HG03521 (cell line): ENCODE data around the gene SVEP1.

Experiments
- ATAC-seq: cut with Tn5 transposase; IDR thresholded peaks from one replicate; pipeline ENCODE4 v1.9.1; 2021; ENCODE audit warnings: mild to moderate bottlenecking, moderate library complexity; ENCODE audit not compliant: unreplicated experiment

Gene SVEP1

DNA sequence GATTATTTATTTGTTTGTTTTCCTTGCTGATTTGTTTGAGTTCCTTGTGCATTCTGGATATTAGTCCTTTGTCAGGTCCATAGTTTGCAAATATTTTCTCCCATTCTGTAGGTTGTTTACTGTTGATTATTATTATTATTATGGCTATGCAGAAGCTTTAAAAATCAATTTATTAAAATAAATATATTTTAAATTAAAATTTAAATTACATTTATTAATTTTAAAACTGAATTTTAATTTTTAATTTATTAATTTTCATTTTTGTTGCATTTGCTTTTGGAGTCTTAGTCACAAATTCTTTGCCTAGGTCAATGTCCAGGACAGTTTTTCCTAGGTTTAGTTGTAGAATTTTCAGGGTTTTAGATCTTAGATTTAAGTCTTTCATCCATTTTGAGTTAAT lies 50.9 kb downstream of the SVEP1 start:
- ATAC-seq: no peak

GRCh38 chr9:110526426-110526825 lies 53.1 kb downstream of the SVEP1 start:
- no peak for ATAC-seq

DNA sequence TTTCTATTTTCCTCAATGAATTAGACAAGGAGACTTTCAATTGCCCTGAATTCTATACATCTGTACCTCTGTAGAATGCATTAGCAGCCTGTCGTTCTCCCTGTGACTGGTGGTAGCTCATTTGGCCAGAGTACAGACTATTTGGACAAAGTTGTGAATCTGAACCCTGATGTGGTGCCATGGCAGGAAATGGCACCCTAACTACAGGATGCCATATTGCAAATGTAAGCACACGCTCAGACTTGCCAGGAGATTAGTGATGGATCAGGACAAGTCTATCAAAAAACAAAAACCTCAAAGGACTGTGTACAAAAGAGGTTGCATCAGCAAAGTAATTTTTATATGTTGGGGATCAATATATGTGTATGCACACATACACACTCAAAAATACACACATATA lies 58.3 kb downstream of the SVEP1 start:
- ATAC-seq: no peak

- no peak for ATAC-seq
Measured at GRCh38 chr9:110520120-110520701, 59.3 kb downstream of the SVEP1 start.

- no peak for ATAC-seq
Measured at GRCh38 chr9:110517483-110517882, 62.1 kb downstream of the SVEP1 start.

- ATAC-seq: no peak
Measured at GRCh38 chr9:110514897-110515296, 64.6 kb downstream of the SVEP1 start.

GRCh38 chr9:110512817-110513216 lies 66.7 kb downstream of the SVEP1 start:
- ATAC-seq: no peak

- no peak for ATAC-seq
Measured at GRCh38 chr9:110509792-110510191, 69.7 kb downstream of the SVEP1 start.

- no peak for ATAC-seq
Measured at GRCh38 chr9:110502842-110503241, 76.7 kb downstream of the SVEP1 start.

DNA sequence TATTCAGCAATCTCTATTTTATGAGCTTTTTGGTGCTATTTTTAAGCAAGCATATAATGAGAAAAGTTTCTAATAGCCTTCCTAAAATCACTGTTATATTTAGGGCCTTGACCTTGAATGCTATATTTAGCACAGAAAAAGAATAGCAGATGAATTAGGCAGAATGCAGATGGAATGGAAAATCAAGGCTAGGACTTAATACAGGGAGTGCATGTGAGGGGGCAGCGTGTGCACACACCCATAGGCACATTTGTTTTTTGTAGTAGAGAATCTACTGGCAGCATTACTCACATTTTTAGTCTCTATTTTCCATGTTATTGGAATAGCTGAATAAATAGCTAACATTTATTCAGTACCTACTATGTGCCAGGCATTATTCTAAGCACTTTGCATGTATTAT lies 79.9 kb downstream of the SVEP1 start:
- no peak for ATAC-seq

- ATAC-seq: no peak
Measured at GRCh38 chr9:110487196-110487595, 92.3 kb downstream of the SVEP1 start.

GRCh38 chr9:110486218-110486617 lies 93.3 kb downstream of the SVEP1 start:
- no peak for ATAC-seq

DNA sequence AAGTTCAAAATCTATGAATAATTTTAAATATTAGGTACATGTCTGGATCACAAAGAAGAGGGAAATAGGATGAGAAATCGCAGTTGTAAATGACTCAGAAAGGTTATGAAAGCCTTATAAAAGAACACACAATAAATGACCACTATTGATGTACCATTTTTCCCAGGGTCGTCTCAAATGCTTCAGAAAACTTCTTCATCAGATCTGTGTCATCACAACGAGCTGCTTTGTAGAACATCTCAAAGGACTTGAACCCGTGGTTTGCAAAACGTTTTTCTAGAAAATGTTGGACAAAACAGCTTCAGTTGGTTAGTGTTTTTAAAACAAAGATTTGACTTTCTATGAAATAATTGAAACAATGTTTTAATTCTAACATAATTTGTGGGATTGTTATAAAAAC lies 100.1 kb downstream of the SVEP1 start:
- ATAC-seq: no peak

DNA sequence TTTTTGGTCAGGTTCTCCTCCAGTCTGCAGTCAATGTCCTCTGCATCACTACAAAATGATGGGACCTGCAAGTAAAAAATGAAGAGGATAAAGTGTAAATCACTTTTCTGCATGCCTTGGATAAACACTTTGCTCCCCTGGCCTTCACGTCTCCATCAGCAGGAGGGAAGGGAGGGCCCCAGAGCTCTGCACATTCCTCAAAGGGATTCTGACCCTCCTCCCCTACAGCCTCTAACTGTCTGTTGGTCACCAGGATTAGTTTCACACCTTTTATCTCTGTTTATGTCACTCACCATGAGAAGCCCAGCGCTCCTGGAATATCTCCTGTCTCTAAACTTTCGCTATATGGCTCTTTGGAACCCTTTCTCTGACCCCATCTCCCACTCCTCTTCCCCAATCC lies 103.3 kb downstream of the SVEP1 start:
- no peak for ATAC-seq

GRCh38 chr9:110472111-110472510 lies 107.4 kb downstream of the SVEP1 start:
- ATAC-seq: no peak

DNA sequence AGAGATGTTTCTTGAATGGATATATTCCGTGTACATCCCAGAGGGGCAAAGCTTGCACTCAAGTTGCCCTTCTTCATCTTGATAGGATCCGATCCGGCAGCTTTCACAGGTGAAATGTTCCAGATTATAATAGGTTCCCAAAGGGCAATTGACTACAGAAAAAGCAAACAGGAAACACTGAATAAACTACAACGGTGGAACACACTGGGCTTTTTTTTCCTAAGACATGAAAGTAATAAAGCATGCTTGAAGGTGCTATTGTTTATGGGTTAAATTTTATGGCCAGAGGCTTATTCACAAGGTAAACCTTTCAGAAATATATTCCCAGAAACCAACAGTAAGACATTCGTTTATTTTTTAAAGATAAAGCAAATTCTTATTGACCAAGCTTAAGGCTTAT lies 110.6 kb downstream of the SVEP1 start:
- no peak for ATAC-seq

GRCh38 chr9:110465190-110465589 lies 114.4 kb downstream of the SVEP1 start:
- no peak for ATAC-seq

DNA sequence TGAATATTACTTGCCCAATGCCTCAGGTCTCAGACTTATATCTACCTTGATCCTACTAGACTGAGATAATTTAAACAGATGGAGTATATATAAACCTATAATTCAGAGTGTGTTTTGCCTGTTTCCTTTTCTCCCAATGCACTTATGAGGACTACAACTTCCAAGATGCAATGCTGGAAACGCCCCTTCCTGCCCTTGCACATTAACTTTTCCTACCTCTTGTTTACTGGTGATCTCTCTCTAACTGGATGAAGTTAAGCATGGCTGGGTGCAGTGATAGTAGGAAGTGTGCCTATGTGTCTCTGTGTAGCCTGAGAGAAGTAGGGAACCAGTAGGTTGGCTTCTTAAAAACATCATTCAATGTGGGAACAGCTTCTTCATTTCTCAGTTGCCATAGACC lies 115.2 kb downstream of the SVEP1 start:
- no peak for ATAC-seq

DNA sequence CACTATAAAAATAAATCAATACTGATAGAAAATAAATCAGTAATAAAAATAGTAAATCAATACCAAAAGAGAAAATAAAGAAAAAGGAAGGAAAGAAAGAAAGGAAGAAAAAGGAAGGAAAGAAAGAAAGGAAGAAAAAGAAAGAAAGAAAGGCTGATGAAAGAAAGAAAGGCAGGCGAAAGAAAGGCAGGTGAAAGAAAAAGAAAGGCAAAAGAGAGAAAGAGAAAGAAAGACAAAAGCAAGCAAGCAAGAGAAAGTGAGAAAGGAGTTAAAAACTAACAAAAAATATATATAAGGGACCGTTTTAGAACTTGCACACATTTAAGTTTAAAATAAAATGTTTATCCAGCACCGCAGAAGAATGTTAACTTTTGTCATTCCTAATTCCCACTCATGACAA lies 116.0 kb downstream of the SVEP1 start:
- no peak for ATAC-seq

- no peak for ATAC-seq
Measured at GRCh38 chr9:110457245-110457644, 122.3 kb downstream of the SVEP1 start.

- no peak for ATAC-seq
Measured at GRCh38 chr9:110456681-110457080, 122.9 kb downstream of the SVEP1 start.

- no peak for ATAC-seq
Measured at GRCh38 chr9:110455860-110456259, 123.7 kb downstream of the SVEP1 start.

GRCh38 chr9:110452227-110452801 lies 127.2 kb downstream of the SVEP1 start:
- no peak for ATAC-seq
